Measurements from ENCODE around the gene MUTYH. TPM values are rescaled to one million over a fixed set of nuclear protein-coding genes. Genes with fewer than 3 reads are reported as not detected.

Gene MUTYH
- total RNA-seq, 1 donor from 2014 or later: 61.3 TPM

DNA sequence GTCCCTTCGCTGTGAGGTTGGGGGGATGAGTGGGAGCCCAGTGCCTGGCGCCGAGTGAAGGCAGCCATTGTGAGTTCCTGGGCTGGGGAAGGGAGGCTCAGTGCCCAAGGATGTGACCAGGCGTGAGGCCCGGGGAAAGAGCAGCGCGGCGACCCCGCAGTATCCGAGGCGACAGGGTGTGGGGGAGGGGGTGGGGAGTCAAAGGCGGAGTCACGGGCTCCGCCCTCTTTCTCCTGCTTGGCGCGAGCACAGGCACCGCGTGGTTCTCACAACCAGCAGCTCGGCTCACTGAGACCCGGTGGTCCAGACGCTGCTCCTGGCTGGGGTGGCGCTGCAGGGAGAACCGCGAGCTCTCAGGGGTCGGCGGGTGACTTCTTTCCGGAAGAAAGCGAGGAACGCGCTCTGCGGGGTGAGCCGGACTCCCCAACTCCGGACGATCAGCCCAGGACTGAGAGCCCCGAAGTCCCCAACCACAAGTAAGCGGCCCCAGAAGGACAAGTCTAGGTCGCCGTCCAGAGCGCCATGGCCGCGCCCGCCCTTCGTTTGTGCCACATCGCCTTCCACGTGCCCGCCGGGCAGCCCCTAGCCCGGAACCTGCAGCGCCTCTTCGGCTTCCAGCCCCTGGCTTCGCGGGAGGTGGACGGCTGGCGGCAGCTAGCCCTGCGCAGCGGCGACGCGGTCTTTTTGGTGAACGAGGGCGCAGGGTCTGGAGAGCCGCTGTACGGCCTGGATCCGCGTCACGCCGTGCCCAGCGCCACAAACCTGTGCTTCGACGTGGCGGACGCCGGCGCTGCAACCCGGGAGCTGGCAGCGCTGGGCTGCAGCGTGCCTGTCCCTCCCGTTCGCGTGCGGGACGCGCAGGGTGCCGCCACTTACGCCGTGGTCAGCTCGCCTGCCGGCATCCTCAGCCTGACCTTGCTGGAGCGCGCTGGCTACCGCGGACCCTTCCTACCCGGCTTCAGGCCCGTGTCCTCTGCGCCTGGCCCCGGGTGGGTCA, 13.3 kb downstream of the MUTYH start, which contains the start of gene HPDL:
HPDL (plus strand) TSS at position 269 of the 997 bp plus-strand sequence; CDS start at position 523, 254 bp downstream.
- peaks cover 5% of the 10 kb centered on the region for H3K36me3 Mint-ChIP-seq
- no peak for TF ChIP-seq CTCF (conservative IDR thresholded peaks at IDR 0.05)
- peak within 1 kb of the TSS; percentile 61 for H3K27ac Mint-ChIP-seq
- H3K4me3 Mint-ChIP-seq: peak within 1 kb of the TSS; percentile 85
- peaks cover 26% of the 10 kb centered on the region for H3K4me1 Mint-ChIP-seq (ENCODE audit: unreplicated experiment)
- DNase-seq (ENCODE audit: extremely low spot score, unreplicated experiment): peak; percentile 77
- no peaks in the 10 kb centered on the region for H3K27me3 Mint-ChIP-seq
- no peaks in the 10 kb centered on the region for H3K9me3 Mint-ChIP-seq

- DNase-seq (ENCODE audit: extremely low spot score, unreplicated experiment): no peak
- no peak for TF ChIP-seq CTCF (conservative IDR thresholded peaks at IDR 0.05)
- H3K4me3 Mint-ChIP-seq: peak overlapping the region; percentile 85
- H3K27ac Mint-ChIP-seq: peak overlapping the region; percentile 61
- H3K36me3 Mint-ChIP-seq: peaks cover 5% of the 10 kb centered on the region
- no peaks in the 10 kb centered on the region for H3K27me3 Mint-ChIP-seq
- H3K4me1 Mint-ChIP-seq (ENCODE audit: unreplicated experiment): peaks cover 31% of the 10 kb centered on the region
- no peaks in the 10 kb centered on the region for H3K9me3 Mint-ChIP-seq
Measured at GRCh38 chr1:45325851-45326506, 14.3 kb downstream of the MUTYH start.

- TF ChIP-seq CTCF (conservative IDR thresholded peaks at IDR 0.05): no peak
- no peaks in the 10 kb centered on the region for H3K27me3 Mint-ChIP-seq
- no peak overlapping the region for H3K4me3 Mint-ChIP-seq
- H3K4me1 Mint-ChIP-seq (ENCODE audit: unreplicated experiment): peaks cover 12% of the 10 kb centered on the region
- H3K27ac Mint-ChIP-seq: no peak overlapping the region
- DNase-seq (ENCODE audit: extremely low spot score, unreplicated experiment): no peak
- H3K9me3 Mint-ChIP-seq: no peaks in the 10 kb centered on the region
- no peaks in the 10 kb centered on the region for H3K36me3 Mint-ChIP-seq
Measured at GRCh38 chr1:45322486-45323040, 17.7 kb downstream of the MUTYH start.

DNA sequence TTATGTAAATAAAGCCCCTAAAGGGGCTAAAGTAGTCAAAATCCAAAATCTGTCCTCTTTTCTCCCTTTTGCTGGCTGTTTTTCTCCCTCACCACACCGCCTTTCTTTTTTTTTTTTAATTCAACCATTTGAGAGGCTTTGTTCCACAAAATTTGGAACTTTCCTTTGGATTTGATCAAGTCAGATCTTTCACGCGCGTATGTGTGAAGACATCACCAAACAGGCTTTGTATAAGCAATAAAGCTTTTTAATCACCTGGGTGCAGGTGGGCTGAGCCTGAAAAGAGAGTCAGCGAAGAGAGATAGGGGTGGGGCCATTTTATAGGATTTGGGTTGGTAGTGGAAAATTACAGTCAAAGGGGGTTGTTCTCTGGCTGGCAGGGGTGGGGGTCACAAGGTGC, 18.8 kb downstream of the MUTYH start:
- no peak for DNase-seq (ENCODE audit: extremely low spot score, unreplicated experiment)

More for the DNA sequence above, 18.8 kb downstream of the MUTYH start:
- Mint-ChIP-seq H3K4me3 (no peak overlapping the region), H3K9me3 (no peaks in the 10 kb centered on the region), H3K27me3 (no peaks in the 10 kb centered on the region), H3K27ac (no peak overlapping the region), H3K36me3 (no peaks in the 10 kb centered on the region), H3K4me1 (ENCODE audit: unreplicated experiment) (peaks cover 12% of the 10 kb centered on the region)
- TF ChIP-seq CTCF (conservative IDR thresholded peaks at IDR 0.05): no peak

Measured in type B pancreatic cell (in vitro differentiated cells).